OCI-LY1 (cell line): Measurements from ENCODE around the gene RABGAP1.

Experiments used
- H2AFZ ChIP-seq: fragments of 200-600 bp; sonication (generic), shearing (Covaris generic); 2 replicates; pipeline ENCODE4 v1.6.0; 2014; ENCODE audit warnings: antibody characterized with exemption, mild to moderate bottlenecking, low read length
- H3F3A ChIP-seq: fragments of 200-600 bp; sonication (generic), shearing (Covaris generic); 2 replicates; pipeline ENCODE4 v1.6.0; 2014; ENCODE audit warnings: mild to moderate bottlenecking, antibody characterized with exemption, low read length, moderate library complexity; ENCODE audit not compliant: insufficient read depth
- H3K27ac ChIP-seq: fragments of 200-600 bp; sonication (generic); 2 replicates; pipeline ENCODE4 v1.5.1; 2014; ENCODE audit warnings: low read length, mixed run types, mild to moderate bottlenecking, low read depth; ENCODE audit not compliant: poor library complexity, severe bottlenecking
- H3K27me3 ChIP-seq: fragments of 200-600 bp; sonication (generic); 2 replicates; pipeline ENCODE4 v1.6.0; 2014; ENCODE audit warnings: antibody characterized with exemption, mild to moderate bottlenecking, low read length, moderate library complexity; ENCODE audit not compliant: insufficient read depth
- H3K36me3 ChIP-seq: fragments of 200-600 bp; sonication (generic); 2 replicates; pipeline ENCODE4 v1.6.1; 2014; ENCODE audit warnings: mild to moderate bottlenecking, antibody characterized with exemption, low read length, moderate library complexity, mixed read lengths; ENCODE audit not compliant: insufficient read depth
- H3K4me1 ChIP-seq: fragments of 200-600 bp; sonication (generic); 2 replicates; pipeline ENCODE4 v1.5.1; 2014; ENCODE audit warnings: mild to moderate bottlenecking, low read length, moderate library complexity; ENCODE audit not compliant: insufficient read depth, severe bottlenecking
- H3K4me2 ChIP-seq: fragments of 200-600 bp; sonication (generic), shearing (Covaris generic); 2 replicates; pipeline ENCODE4 v1.6.1; 2014; ENCODE audit warnings: low read length
- H3K4me3 ChIP-seq: fragments of 200-600 bp; sonication (generic); 2 replicates; pipeline ENCODE4 v1.5.1; 2014; ENCODE audit warnings: low read length, low read depth, mild to moderate bottlenecking, mixed read lengths; ENCODE audit not compliant: poor library complexity, severe bottlenecking
- H3K79me2 ChIP-seq: fragments of 200-600 bp; shearing (Covaris generic); 2 replicates; pipeline ENCODE4 v1.6.1; 2016; ENCODE audit warnings: mixed run types, low read length, mixed read lengths; ENCODE audit not compliant: insufficient read depth
- H3K9ac ChIP-seq: fragments of 200-600 bp; sonication (generic), shearing (Covaris generic); 2 replicates; pipeline ENCODE4 v1.6.1; 2014; ENCODE audit warnings: mild to moderate bottlenecking, low read length, mixed read lengths
- H3K9me2 ChIP-seq: fragments of 200-600 bp; sonication (generic), shearing (Covaris generic); 2 replicates; pipeline ENCODE4 v1.6.1; 2014; ENCODE audit warnings: low read depth, mild to moderate bottlenecking, low read length, mixed read lengths
- H3K9me3 ChIP-seq: fragments of 200-600 bp; shearing (Covaris generic); 2 replicates; pipeline ENCODE4 v1.6.1; 2014; ENCODE audit warnings: low read length, mixed read lengths
- H4K20me1 ChIP-seq: fragments of 200-600 bp; sonication (generic), shearing (Covaris generic); 2 replicates; pipeline ENCODE4 v1.6.0; 2016; ENCODE audit warnings: mild to moderate bottlenecking, low read length; ENCODE audit not compliant: insufficient read depth
- CTCF ChIP-seq: fragments of 200-600 bp; sonication (generic), shearing (Covaris generic); IDR thresholded peaks from 2 replicates; pipeline ENCODE4 v1.5.1; 2017; ENCODE audit warnings: mild to moderate bottlenecking, antibody characterized with exemption, low read length, moderate library complexity, mixed read lengths
- EZH2 ChIP-seq: fragments of 200-600 bp; sonication (generic), shearing (Covaris generic); IDR thresholded peaks from 2 replicates; pipeline ENCODE4 v1.8.0; 2017; ENCODE audit warnings: borderline replicate concordance, mixed run types, mild to moderate bottlenecking, antibody characterized with exemption, low read length, moderate library complexity, mixed read lengths

The RABGAP1 gene

DNA sequence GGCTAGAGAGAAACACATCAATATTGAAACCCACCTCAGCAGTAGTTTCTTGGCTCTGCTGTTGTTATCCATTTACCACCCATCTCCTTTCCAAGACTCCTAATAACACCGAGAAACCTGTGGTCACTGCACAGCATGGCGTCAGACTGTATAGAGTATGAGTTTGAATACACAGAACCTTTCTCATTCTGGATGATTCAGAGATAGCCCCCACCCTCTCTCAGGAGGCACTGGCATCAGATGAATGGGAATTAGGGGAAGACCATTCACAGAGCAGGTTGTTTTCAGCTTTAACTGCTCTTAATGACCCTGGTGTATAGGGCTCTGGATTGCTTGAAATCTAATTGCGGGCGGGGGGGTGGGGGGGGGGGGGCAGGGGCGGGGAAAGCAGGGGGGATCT is 179.3 kb downstream of the RABGAP1 start:
- H3K9me2 ChIP-seq: no peaks in the 10 kb centered on the region
- no peaks in the 10 kb centered on the region for H3F3A ChIP-seq
- H4K20me1 ChIP-seq: no peaks in the 10 kb centered on the region
- H3K27me3 ChIP-seq: no peaks in the 10 kb centered on the region
- no peaks in the 10 kb centered on the region for H3K79me2 ChIP-seq
- H3K27ac ChIP-seq: no peak overlapping the region
- H3K9ac ChIP-seq: no peak overlapping the region
- H3K4me3 ChIP-seq: no peak overlapping the region
- H3K4me1 ChIP-seq: peaks cover 7% of the 10 kb centered on the region
- no peak for TF ChIP-seq CTCF
- TF ChIP-seq EZH2: no peak
- no peaks in the 10 kb centered on the region for H3K9me3 ChIP-seq
- no peak overlapping the region for H3K4me2 ChIP-seq
- H2AFZ ChIP-seq: no peak overlapping the region
- H3K36me3 ChIP-seq: peaks cover 81% of the 10 kb centered on the region; the same call in 1 of the 2 replicates

DNA sequence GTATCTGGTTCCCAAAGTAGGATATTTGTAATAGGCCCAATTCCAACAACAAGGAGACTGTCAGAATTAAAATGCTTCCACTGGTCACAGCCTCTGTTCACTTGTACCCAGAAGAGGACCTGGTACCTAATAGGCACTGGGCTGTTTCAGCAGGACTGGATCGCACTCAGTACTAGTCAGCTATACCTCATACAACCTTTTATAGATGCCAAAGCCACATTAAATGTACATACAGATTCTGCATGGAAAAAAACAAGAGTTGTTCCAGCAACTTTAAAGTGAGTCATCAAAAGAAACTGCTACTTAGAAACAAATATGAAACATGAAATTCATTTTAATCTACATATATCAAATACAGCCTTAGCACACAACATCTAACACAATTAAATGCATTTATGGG is 180.1 kb downstream of the RABGAP1 start:
- no peaks in the 10 kb centered on the region for H3F3A ChIP-seq
- no peaks in the 10 kb centered on the region for H3K79me2 ChIP-seq
- no peaks in the 10 kb centered on the region for H3K9me3 ChIP-seq
- H3K4me2 ChIP-seq: no peak overlapping the region
- peaks cover 81% of the 10 kb centered on the region; the same call in 1 of the 2 replicates for H3K36me3 ChIP-seq
- H3K9me2 ChIP-seq: no peaks in the 10 kb centered on the region
- no peaks in the 10 kb centered on the region for H4K20me1 ChIP-seq
- no peak overlapping the region for H2AFZ ChIP-seq
- no peak overlapping the region for H3K9ac ChIP-seq
- TF ChIP-seq EZH2 (no peak), CTCF (no peak)
- no peaks in the 10 kb centered on the region for H3K27me3 ChIP-seq
- H3K27ac ChIP-seq: no peak overlapping the region
- H3K4me1 ChIP-seq: peaks cover 7% of the 10 kb centered on the region
- H3K4me3 ChIP-seq: no peak overlapping the region

DNA sequence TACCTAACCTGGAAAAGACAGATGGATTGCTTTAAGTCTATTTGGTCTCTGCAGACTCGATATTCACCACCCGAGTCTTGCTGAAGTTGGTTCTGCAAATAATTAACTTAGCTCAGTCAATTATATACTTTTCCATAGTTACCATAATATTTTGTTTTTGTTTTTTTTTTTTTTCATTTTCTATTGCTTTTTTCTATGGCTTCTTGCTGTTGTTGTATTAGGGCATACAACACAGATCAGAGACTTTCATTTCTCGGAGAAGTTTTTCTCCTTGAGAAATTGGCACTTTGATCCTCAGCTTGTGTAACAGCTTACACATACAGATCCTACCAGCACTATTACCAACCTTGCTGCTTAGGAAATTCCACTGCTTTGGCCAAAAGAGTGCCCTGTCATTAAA is 180.6 kb downstream of the RABGAP1 start:
- H3K9ac ChIP-seq: no peak overlapping the region
- no peaks in the 10 kb centered on the region for H3K79me2 ChIP-seq
- H4K20me1 ChIP-seq: no peaks in the 10 kb centered on the region
- H3K4me3 ChIP-seq: no peak overlapping the region
- H3K4me1 ChIP-seq: peaks cover 7% of the 10 kb centered on the region
- no peak overlapping the region for H3K4me2 ChIP-seq
- H3K36me3 ChIP-seq: peaks cover 80% of the 10 kb centered on the region; the same call in 1 of the 2 replicates
- H3K9me2 ChIP-seq: no peaks in the 10 kb centered on the region
- no peak overlapping the region for H3K27ac ChIP-seq
- H3F3A ChIP-seq: no peaks in the 10 kb centered on the region
- H3K27me3 ChIP-seq: no peaks in the 10 kb centered on the region
- TF ChIP-seq EZH2 (no peak), CTCF (no peak)
- H2AFZ ChIP-seq: no peak overlapping the region
- no peaks in the 10 kb centered on the region for H3K9me3 ChIP-seq
